Mammary epithelial cell (primary cell): Measurements from ENCODE around the gene MOV10.

ENCODE experiments used
- CTCF ChIP-seq, 2 donors: IDR thresholded peaks in 1 of 2; conservative IDR thresholded peaks in 1 of 2; 2 replicates each; pipeline ENCODE4 v1.5.1; 2011 to 2012; ENCODE audit warnings: inconsistent platforms in 2 of 2, low read length in 2 of 2, mild to moderate bottlenecking in 2 of 2, control low read depth in 1 of 2, low read depth in 1 of 2; ENCODE audit not compliant: insufficient read depth in 1 of 2; ENCODE audit errors: extremely low read depth in 1 of 2
- EZH2 ChIP-seq: IDR thresholded peaks from 2 replicates; pipeline ENCODE4 v1.6.1; 2012; ENCODE audit warnings: low read length, inconsistent platforms, borderline replicate concordance

GRCh38 chr1:112665857-112666256 lies 8.6 kb upstream of the MOV10 start:
- TF ChIP-seq CTCF (conservative IDR thresholded peaks at IDR 0.05 in 1 of 2, IDR thresholded peaks at IDR 0.05 in 1 of 2; ENCODE audit: extremely low read depth in 1 of 2, insufficient read depth in 1 of 2, low read depth in 1 of 2, low read length in 2 of 2): no peak
- TF ChIP-seq EZH2: no peak
